ENCODE measurements around the gene KIF3C. TPM values are rescaled to one million over a fixed set of nuclear protein-coding genes. Genes with fewer than 3 reads are reported as not detected.

Gene KIF3C
- total and polyA plus RNA-seq, 10 of the 15 experiments (the other 5 are each of a cell fraction or from before 2014, with no cell fraction given): 0.10 to 0.63 (median 0.46) TPM

DNA sequence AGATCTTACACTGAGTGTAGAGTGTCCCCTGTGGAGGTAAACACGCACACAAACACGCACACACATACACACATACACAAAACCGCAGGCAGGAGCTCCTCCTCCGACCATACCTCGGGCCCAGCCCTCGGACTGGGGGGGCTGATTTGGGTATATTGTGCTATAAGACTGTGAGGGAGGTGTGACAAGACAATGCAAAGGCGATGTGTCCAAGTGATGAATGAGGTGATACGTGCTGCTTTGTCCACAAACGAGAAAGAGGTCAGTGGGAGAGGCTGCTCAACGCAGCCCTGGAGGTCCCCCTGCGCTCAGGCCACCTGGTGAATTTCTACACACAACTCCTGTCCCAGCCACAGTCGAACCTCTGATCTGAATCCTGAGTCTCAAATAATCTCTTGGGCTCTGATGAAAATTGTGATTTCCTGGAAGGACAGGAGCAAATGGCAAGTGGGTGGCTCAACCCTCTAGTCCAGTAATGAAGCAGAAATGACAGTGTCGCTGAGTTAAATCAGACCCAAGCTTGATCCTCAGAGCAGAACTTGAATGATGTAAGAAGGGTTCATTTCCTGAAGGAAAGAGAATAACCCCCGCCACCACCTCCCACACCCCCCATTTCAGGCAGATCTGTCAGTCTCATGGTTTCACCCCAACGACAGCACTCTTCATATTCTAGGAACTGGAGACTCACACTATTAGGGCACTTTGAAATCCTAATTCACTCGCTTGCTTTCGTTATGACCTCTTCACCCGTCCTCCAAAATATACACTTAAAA, 55.1 kb downstream of the KIF3C start (continued):
- TF ChIP-seq, protein P1, sequence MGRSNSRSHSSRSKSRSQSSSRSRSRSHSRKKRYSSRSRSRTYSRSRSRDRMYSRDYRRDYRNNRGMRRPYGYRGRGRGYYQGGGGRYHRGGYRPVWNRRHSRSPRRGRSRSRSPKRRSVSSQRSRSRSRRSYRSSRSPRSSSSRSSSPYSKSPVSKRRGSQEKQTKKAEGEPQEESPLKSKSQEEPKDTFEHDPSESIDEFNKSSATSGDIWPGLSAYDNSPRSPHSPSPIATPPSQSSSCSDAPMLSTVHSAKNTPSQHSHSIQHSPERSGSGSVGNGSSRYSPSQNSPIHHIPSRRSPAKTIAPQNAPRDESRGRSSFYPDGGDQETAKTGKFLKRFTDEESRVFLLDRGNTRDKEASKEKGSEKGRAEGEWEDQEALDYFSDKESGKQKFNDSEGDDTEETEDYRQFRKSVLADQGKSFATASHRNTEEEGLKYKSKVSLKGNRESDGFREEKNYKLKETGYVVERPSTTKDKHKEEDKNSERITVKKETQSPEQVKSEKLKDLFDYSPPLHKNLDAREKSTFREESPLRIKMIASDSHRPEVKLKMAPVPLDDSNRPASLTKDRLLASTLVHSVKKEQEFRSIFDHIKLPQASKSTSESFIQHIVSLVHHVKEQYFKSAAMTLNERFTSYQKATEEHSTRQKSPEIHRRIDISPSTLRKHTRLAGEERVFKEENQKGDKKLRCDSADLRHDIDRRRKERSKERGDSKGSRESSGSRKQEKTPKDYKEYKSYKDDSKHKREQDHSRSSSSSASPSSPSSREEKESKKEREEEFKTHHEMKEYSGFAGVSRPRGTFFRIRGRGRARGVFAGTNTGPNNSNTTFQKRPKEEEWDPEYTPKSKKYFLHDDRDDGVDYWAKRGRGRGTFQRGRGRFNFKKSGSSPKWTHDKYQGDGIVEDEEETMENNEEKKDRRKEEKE (IDR thresholded peaks at IDR 0.05): no peak
- no peak for TF ChIP-seq EGR1 (IDR thresholded peaks at IDR 0.05; ENCODE audit: borderline replicate concordance in 1 of 2, low read depth in 2 of 2, low read length in 2 of 2)

DNA sequence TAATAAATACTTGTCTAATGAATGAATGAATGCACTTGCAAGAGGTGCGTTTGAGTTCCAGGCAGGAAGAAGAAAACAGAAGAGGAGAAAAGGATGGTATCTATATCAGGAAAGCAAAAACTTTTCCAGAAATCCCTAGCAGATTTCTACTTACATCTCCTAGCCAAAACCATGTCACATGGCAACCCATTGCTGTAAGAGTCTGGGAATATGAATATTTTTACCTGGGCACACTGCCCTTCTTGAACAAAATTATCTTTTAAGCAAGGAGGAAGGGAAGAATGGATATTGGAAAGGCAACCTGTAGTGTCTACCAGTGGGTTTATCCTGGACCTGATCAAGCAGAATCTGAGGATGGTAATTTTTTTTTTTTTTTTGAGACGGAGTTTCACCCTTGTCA, 59.8 kb downstream of the KIF3C start:
- H3K27ac ChIP-seq (ENCODE audit: control insufficient read depth, insufficient read depth): no peak overlapping the region
- ATAC-seq: no peak
- no peak overlapping the region for H3K4me2 ChIP-seq (ENCODE audit: control insufficient read depth, insufficient read depth)
- no peaks in the 10 kb centered on the region for H3K9me3 ChIP-seq (replicated peaks; ENCODE audit: control insufficient read depth, insufficient read depth, low read length)
- no peak overlapping the region for H3K9ac ChIP-seq (ENCODE audit: control insufficient read depth, insufficient read depth, low read length)
- ChIA-PET POLR2A (interaction anchor here (0.6 kb wide), 1 partner anchor 304 kb away, joined by 4 read pairs; no protein-coding TSS in a partner anchor), RAD21 (ENCODE audit: unreplicated experiment) (interaction anchor here (0.6 to 1.2 kb wide), 2 partner anchors 69 to 389 kb away, joined by 3 to 4 read pairs; no protein-coding TSS in a partner anchor), SMC1A (ENCODE audit: uncharacterized antibody, unreplicated experiment) (no interaction called here), CTCF (no interaction called here)
- DNase-seq (ENCODE audit: low read depth, low spot score): no peak
- no peak overlapping the region for H3K4me3 ChIP-seq
- no TSS peak for BruUV-seq (replicated peaks)
- no peaks in the 10 kb centered on the region for H3K79me2 ChIP-seq (ENCODE audit: control insufficient read depth, insufficient read depth, low read length)
- H3K4me1 ChIP-seq (ENCODE audit: control insufficient read depth, insufficient read depth, low read length): peaks cover 8% of the 10 kb centered on the region
- intact Hi-C loops (cut with micrococcal nuclease; ENCODE audit: unreplicated experiment) (no loop called here), in situ Hi-C loops (cut with MboI) (no loop called here)
- no peak for FAIRE-seq
- H3K36me3 ChIP-seq (ENCODE audit: control insufficient read depth in 2 of 2, insufficient read depth in 2 of 2, low read length in 1 of 2): no peaks in the 10 kb centered on the region
- H4K20me1 ChIP-seq (ENCODE audit: control insufficient read depth, insufficient read depth): no peaks in the 10 kb centered on the region
- 60% methylated on average over 2 of the region's 2 CpGs for WGBS (ENCODE audit: insufficient coverage, insufficient replicate concordance, low lambda C conversion rate, missing lambda C conversion rate)
- H3K27me3 ChIP-seq (replicated peaks in 1 of 2; ENCODE audit: control insufficient read depth in 2 of 2, insufficient read depth in 2 of 2, low read length in 1 of 2): no peaks in the 10 kb centered on the region
- H2AFZ ChIP-seq (ENCODE audit: control insufficient read depth, low read depth, low read length): no peak overlapping the region
- TF ChIP-seq GABPA (IDR thresholded peaks at IDR 0.05; ENCODE audit: low read depth) (no peak), SMARCA5 (IDR thresholded peaks at IDR 0.05) (no peak), TAF1 (IDR thresholded peaks at IDR 0.05; ENCODE audit: borderline replicate concordance, low read depth, low read length) (no peak), MEF2B (IDR thresholded peaks at IDR 0.05; ENCODE audit: partially characterized antibody, poor library complexity, severe bottlenecking) (no peak), KAT2A (conservative IDR thresholded peaks at IDR 0.05; ENCODE audit: control insufficient read depth, low read depth, low read length) (no peak), BRCA1 (IDR thresholded peaks at IDR 0.05; ENCODE audit: low read depth, low read length) (no peak), IKZF2 (IDR thresholded peaks at IDR 0.05) (no peak)
- TF ChIP-seq, protein P2, sequence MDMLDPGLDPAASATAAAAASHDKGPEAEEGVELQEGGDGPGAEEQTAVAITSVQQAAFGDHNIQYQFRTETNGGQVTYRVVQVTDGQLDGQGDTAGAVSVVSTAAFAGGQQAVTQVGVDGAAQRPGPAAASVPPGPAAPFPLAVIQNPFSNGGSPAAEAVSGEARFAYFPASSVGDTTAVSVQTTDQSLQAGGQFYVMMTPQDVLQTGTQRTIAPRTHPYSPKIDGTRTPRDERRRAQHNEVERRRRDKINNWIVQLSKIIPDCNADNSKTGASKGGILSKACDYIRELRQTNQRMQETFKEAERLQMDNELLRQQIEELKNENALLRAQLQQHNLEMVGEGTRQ (IDR thresholded peaks at IDR 0.05; ENCODE audit: borderline replicate concordance, low read depth, low read length): no peak
- TF ChIP-seq, protein P3, sequence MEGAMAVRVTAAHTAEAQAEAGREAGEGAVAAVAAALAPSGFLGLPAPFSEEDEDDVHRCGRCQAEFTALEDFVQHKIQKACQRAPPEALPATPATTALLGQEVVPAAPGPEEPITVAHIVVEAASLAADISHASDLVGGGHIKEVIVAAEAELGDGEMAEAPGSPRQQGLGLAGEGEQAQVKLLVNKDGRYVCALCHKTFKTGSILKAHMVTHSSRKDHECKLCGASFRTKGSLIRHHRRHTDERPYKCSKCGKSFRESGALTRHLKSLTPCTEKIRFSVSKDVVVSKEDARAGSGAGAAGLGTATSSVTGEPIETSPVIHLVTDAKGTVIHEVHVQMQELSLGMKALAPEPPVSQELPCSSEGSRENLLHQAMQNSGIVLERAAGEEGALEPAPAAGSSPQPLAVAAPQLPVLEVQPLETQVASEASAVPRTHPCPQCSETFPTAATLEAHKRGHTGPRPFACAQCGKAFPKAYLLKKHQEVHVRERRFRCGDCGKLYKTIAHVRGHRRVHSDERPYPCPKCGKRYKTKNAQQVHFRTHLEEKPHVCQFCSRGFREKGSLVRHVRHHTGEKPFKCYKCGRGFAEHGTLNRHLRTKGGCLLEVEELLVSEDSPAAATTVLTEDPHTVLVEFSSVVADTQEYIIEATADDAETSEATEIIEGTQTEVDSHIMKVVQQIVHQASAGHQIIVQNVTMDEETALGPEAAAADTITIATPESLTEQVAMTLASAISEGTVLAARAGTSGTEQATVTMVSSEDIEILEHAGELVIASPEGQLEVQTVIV (IDR thresholded peaks at IDR 0.05; ENCODE audit: borderline replicate concordance, partially characterized antibody): no peak

Measured in GM12878 (cell line).